GM12892 (cell line): ENCODE data around the gene CDKAL1.

Experiments
- DNase-seq: peaks from one replicate; pipeline ENCODE4 v3.0.0; 2011; ENCODE audit not compliant: insufficient read length
- FAIRE-seq: peaks from 2 replicates; lab custom pipeline; 2011; peaks lifted over from hg19 to GRCh38; lab: Jason Lieb, UNC
- POLR2A ChIP-seq: IDR thresholded peaks from 2 replicates; pipeline ENCODE4 v1.6.1; 2011; ENCODE audit warnings: low read depth, low read length, control low read depth
- POLR2AphosphoS5 ChIP-seq: IDR thresholded peaks from 2 replicates; pipeline ENCODE4 v1.6.1; 2011; ENCODE audit warnings: low read depth, low read length, control low read depth
- TAF1 ChIP-seq: IDR thresholded peaks from 2 replicates; pipeline ENCODE4 v1.6.1; 2011; ENCODE audit warnings: low read depth, mild to moderate bottlenecking, control low read depth, low read length, borderline replicate concordance

CDKAL1 gene

DNA sequence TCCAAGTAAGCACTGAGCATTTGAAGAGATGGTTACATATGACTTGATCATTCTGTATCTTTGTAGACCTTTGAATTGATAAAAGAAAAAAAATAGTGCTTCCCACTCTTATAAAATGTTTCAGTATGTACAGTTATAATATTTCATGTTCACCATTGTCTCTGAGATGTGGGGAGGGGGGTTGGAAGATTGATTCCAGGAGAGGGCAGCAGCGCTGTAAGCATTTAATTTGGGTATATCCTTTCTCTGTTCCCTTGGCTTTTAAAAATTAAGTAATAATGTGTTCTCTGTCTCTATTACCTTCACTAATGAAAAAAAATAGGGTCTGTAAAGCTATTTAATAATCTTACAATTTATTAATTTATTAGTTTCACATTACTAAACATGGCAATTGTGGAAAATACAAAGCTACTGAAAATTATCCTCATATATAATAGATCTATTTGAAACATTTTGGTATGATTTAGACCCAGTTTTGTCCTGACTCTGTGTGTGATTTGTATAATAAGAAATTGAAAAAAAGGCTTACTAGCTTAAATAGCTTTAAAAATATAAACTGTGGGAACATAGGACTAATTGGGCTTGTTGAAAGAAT is 341.2 kb downstream of the CDKAL1 start:
- DNase-seq (no peak), FAIRE-seq (no peak)
- TF ChIP-seq POLR2AphosphoS5 (no peak), POLR2A (no peak), TAF1 (no peak)

DNA sequence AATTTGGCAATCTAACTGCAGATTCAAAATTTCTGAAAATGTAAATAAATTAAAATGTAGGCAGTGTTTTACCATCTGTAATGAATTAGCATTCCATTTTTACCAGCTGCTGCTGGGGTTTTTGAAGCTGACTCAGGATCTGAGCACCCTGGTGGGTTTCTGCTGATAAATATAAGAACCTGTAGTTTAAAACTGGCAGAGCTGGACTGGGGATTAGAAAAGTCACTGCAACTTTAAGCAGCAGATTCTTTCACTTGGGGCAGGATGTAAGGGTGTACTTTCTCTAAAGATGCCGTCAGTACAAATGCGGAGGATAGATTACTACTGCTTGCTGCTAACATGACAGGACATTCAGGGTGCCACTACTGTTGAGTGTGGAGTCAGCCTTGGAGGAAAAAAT is 341.8 kb downstream of the CDKAL1 start:
- DNase-seq (no peak), FAIRE-seq (no peak)
- no peak for TF ChIP-seq TAF1
- no peak for TF ChIP-seq POLR2AphosphoS5
- no peak for TF ChIP-seq POLR2A

DNA sequence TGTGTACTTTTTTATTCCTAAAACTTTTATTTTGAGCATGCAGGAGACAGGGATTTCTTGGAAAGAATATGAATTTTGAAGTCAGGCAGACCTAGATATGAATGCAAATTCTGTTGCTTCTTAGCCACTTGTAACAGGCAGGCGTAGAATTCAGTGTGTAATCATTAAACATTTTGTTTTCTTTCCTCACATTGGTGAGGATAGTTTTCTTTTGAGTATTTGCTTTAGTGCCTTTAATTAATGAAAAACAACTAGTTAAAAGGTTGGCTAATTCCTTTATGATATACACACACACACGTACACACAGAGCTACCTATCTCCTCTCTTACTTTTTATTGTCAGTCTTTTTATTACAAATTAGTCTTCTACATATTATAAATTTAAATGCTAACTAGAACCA is 342.3 kb downstream of the CDKAL1 start:
- no peak for DNase-seq
- FAIRE-seq = no peak
- TF ChIP-seq TAF1 (no peak), POLR2A (no peak), POLR2AphosphoS5 (no peak)

DNA sequence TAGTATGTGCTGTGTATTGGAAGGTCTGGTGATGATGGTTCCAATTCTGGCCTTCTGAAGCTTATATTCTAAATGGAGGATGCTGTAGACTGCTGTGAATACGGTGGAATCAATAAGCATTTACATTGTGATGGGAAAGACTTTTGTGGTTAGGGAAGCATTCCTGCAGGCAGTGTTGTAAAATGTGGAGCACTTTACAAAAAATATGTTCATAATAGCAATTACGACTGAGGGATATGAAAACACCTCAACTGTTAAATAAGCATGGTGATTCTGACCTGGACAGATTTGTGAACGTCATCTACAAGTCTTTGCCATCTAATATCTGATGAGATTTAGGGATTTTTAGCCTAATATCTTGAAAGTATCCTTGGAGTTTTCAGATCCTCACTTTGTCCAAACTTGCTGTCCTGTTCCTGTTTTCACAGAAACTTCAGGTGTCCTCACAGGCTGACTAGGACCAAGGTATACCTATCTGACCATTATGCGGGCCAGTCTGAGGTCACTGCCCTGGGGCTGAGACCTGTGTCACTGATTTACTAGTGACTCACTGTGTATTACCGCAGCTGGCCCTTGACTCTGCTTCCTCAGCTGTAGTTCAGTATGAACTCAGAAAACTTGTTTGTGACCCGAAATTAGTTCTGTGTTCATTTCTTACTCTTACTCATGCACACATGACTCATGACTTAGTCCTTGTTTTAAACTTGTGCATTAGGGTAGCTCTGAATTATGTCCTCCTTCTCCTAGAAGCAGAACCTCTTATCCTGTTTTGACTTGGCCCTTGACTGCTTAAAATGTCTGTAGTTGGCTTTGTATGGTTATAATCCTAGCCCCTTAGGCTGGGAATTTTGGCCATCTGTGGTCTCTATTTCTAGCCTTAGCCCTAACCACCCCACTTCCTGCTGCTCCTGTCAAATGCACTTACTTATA is 343.0 kb downstream of the CDKAL1 start:
- FAIRE-seq (peak; percentile 95), DNase-seq (peak; percentile 28)
- no peak for TF ChIP-seq POLR2AphosphoS5
- TF ChIP-seq TAF1 = no peak
- TF ChIP-seq POLR2A = no peak

DNA sequence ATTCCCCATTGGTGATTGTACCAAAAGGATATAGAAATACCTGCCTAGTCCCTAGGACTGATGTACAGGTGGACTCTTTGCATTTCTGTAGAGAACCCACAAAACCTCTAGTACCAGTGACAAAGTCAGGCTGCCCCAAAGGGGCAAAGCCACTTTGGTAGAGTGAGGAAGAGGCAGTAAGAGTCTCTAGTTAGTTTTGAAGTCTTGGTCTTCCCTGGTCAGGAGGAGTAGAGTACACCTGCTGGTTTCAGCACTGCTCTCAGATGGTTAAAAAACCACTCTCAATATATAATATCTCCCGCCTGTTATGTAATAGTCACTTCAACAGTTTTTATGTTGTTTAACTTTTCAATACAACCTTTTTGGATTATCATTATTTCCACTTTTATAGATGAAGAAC is 344.9 kb downstream of the CDKAL1 start:
- DNase-seq = no peak
- no peak for FAIRE-seq
- TF ChIP-seq POLR2AphosphoS5 (no peak), POLR2A (no peak), TAF1 (no peak)

DNA sequence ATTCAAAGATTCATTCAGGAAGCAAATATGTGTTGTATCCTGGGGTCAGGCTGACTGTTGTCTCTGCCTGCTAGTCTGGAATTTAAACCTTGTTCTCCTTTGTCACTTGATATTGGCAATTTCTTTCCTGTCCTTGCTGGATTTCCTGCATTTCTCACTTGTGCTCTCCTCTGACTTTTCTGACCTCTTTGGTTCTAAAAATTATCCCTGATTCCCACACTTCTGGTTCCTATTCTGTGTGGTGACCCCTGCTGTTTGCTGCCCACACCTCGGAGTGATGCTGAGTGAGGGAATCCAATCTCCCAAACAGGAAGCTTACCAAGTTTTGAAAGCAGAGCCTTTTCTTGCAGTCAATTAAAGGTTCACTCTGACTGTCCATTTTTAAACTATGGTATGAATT is 345.3 kb downstream of the CDKAL1 start:
- DNase-seq = no peak
- TF ChIP-seq POLR2A (no peak), TAF1 (no peak), POLR2AphosphoS5 (no peak)
- FAIRE-seq = no peak

DNA sequence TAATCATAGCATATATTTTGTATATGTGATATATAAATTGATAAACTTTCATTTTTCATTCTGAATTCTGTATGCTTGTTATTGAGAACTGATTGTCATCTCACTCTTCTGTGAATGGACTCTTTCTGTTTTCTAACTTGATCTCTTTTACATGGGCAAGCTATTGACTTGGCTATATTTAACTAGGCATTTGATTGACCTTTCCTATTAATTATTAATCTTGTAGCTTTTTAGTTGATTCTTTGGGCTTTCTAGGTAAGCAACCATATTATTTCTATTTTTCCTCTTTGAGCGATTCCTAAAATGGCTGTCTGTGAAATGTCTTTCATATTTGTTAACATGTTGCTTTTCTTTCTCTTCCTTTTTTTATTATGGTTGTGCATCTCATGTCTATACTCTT is 347.1 kb downstream of the CDKAL1 start:
- no peak for DNase-seq
- no peak for FAIRE-seq
- TF ChIP-seq POLR2A (no peak), TAF1 (no peak), POLR2AphosphoS5 (no peak)

DNA sequence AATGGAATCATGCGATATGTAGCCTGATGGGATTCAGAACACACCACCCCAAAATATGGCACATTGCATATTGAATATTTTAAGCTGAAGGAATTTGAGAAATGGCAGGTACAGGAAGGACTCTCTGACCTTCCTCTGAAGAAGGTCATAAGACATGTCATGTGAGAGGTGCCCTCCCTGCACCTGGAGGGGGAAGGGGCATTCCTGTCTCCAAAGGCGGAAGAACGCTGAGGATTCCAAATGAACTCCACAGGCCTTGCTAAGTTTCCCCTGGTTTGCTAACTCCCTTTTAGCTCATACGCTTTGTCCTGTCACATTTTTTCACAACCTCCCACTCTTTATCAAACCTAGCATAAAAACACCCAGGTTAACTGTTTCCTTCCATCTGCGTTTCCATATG is 347.8 kb downstream of the CDKAL1 start:
- TF ChIP-seq POLR2A = no peak
- no peak for TF ChIP-seq POLR2AphosphoS5
- TF ChIP-seq TAF1 = no peak
- no peak for FAIRE-seq
- DNase-seq = no peak

DNA sequence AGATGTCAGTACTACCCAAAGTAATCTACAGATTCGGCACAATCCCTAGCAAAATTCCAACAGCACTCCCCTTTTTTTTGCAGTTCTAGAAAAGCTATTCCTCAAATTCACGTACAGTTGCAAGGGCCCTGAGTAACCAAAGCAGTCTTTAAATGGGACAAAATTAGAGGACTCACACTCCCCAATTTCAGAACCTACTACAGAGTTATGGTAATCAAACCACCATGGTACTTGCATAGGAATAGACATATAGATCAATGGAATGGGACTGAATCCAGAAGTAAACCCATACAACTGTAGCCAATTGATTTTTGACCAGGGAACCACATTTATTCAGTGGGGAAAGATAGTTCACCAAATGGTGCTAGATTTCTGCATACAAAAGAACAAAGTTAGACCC is 350.8 kb downstream of the CDKAL1 start:
- FAIRE-seq = no peak
- TF ChIP-seq POLR2AphosphoS5 (no peak), POLR2A (no peak)
- DNase-seq = no peak

DNA sequence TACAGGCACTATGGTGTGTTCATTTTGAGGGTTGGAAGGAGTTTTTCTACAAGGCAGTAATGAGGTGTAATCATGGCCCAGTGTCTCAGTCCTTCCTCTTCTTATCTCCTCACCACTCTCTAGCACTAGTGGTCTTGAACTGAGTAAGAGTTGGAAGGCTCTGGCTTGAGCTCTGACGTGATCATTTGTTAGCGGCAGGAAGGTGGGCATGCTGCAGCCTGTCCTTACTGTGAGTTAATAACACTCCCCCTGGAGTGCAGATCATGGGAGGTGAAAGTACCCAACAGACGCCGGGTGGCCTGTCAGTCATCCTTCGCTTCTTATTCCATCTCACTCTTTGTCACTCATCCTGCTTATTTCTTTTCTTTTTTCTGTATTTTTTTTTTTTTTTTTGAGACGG is 356.9 kb downstream of the CDKAL1 start:
- no peak for DNase-seq
- no peak for FAIRE-seq
- TF ChIP-seq POLR2AphosphoS5 = no peak
- no peak for TF ChIP-seq POLR2A
- no peak for TF ChIP-seq TAF1

DNA sequence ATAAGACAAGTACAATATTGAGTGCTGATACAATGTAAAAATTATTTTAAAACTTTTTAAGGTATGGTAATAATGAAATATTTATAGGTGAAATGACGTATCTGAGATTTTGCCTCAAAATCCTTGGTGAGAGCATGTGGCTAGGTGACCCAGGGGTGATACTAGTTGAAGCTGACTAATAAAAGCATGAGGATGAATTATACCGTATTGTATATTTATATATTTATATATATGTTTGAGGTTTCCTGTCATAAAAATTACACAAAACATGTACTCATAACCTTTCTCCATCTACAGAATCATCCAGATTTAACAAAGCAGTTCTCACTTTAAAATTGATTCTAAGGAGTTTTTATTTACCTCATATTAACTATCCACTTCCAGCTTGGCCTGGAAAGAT is 358.1 kb downstream of the CDKAL1 start:
- FAIRE-seq (no peak), DNase-seq (no peak)
- no peak for TF ChIP-seq TAF1
- no peak for TF ChIP-seq POLR2AphosphoS5
- TF ChIP-seq POLR2A = no peak

DNA sequence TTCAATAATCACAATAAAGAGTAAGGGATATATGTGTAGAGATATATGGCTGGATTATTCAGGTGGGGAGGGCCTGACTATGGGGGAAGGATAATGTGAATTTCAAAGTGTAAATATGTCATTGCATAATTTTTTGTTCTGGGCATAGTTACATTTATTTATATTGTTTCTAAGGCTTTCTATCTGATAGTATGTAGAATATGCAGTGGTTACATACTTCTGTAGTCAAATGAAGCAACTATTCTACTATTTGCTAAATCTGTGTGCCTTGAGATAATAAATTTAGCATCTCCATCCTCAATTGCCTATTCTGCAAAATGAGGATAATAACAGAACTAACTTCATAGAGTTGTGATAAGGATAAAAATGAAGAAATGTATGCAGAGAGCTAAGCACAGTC is 359.2 kb downstream of the CDKAL1 start:
- DNase-seq (no peak), FAIRE-seq (no peak)
- TF ChIP-seq POLR2AphosphoS5 = no peak
- TF ChIP-seq POLR2A = no peak
- TF ChIP-seq TAF1 = no peak
